Measurements from ENCODE around the gene SET. TPM values are rescaled to one million over a fixed set of nuclear protein-coding genes. Genes with fewer than 3 reads are reported as not detected.

The SET gene
- polyA plus RNA-seq, 1 donor (not counting 4 experiments of a cell fraction or from before 2014, with no cell fraction given), result 267 TPM

DNA sequence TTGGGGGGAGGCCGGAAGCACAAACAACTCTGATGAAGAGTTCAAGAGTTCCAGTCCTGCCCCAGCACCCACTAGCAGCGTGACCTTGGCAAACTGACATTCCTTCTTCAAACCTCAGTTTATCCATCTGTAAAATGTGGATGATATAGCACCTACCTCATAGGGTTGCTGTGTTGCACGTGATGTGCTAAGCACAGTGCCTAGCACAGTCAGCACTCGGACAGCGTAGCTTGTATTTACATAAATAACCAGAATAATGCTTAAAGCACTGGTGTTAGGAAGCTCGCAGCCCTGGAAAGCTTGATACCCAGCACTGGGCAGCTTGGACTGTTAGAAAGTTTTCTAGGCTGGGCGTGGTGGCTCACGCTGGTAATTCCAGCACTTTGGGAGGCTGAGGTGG is 18.4 kb downstream of the SET start:
- no peaks in the 10 kb centered on the region for H3K9me1 ChIP-seq (ENCODE audit: control insufficient read depth, extremely low read depth, insufficient read depth, low read length)
- no peak overlapping the region for H3K4me2 ChIP-seq (ENCODE audit: control insufficient read depth, extremely low read depth, insufficient read depth, low read depth, low read length)
- dilution Hi-C loops (cut with MboI; ENCODE audit: extremely low pct_ligation_motif_present, low sequenced_read_pairs), result no loop called here
- no peaks in the 10 kb centered on the region for H3K36me3 ChIP-seq (ENCODE audit: control insufficient read depth in 2 of 2, extremely low read depth in 1 of 2, insufficient read depth in 2 of 2, low read length in 2 of 2)
- no peaks in the 10 kb centered on the region for H3K9me3 ChIP-seq (ENCODE audit: control insufficient read depth, low read depth, low read length)
- no peaks in the 10 kb centered on the region for H3K79me2 ChIP-seq (ENCODE audit: control insufficient read depth, insufficient read depth, low read length)
- no peaks in the 10 kb centered on the region for H3K27me3 ChIP-seq (ENCODE audit: control insufficient read depth, extremely low read depth, insufficient read depth, low read length)
- no peak overlapping the region for H3K27ac ChIP-seq (ENCODE audit: control insufficient read depth, insufficient read depth, low read length)
- H3K9ac ChIP-seq (ENCODE audit: control insufficient read depth, extremely low read depth, insufficient read depth, low read length), result no peak overlapping the region
- no peaks in the 10 kb centered on the region for H3K4me1 ChIP-seq (ENCODE audit: control insufficient read depth, extremely low read depth, insufficient read depth, low read length)
- H2AFZ ChIP-seq (ENCODE audit: control insufficient read depth, low read length), result no peak overlapping the region
- DNase-seq (ENCODE audit: low read depth, low spot score), result no peak
- H4K20me1 ChIP-seq (ENCODE audit: control insufficient read depth, extremely low read depth, insufficient read depth, low read length), result no peaks in the 10 kb centered on the region
- FAIRE-seq, result no peak
- no peak for TF ChIP-seq EZH2 (IDR thresholded peaks at IDR 0.05; ENCODE audit: low read length)
- TF ChIP-seq, protein P1, sequence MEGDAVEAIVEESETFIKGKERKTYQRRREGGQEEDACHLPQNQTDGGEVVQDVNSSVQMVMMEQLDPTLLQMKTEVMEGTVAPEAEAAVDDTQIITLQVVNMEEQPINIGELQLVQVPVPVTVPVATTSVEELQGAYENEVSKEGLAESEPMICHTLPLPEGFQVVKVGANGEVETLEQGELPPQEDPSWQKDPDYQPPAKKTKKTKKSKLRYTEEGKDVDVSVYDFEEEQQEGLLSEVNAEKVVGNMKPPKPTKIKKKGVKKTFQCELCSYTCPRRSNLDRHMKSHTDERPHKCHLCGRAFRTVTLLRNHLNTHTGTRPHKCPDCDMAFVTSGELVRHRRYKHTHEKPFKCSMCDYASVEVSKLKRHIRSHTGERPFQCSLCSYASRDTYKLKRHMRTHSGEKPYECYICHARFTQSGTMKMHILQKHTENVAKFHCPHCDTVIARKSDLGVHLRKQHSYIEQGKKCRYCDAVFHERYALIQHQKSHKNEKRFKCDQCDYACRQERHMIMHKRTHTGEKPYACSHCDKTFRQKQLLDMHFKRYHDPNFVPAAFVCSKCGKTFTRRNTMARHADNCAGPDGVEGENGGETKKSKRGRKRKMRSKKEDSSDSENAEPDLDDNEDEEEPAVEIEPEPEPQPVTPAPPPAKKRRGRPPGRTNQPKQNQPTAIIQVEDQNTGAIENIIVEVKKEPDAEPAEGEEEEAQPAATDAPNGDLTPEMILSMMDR (optimal IDR thresholded peaks at IDR 0.05 in 1 of 3, IDR thresholded peaks at IDR 0.05 in 1 of 3, conservative IDR thresholded peaks at IDR 0.05 in 1 of 3; ENCODE audit: extremely low read depth in 1 of 3, insufficient read depth in 2 of 3, low read length in 3 of 3), result no peak
- no peak overlapping the region for H3K4me3 ChIP-seq (ENCODE audit: control insufficient read depth in 2 of 3, extremely low read depth in 1 of 3, insufficient read depth in 2 of 3, low read depth in 1 of 3, low read length in 3 of 3)

DNA sequence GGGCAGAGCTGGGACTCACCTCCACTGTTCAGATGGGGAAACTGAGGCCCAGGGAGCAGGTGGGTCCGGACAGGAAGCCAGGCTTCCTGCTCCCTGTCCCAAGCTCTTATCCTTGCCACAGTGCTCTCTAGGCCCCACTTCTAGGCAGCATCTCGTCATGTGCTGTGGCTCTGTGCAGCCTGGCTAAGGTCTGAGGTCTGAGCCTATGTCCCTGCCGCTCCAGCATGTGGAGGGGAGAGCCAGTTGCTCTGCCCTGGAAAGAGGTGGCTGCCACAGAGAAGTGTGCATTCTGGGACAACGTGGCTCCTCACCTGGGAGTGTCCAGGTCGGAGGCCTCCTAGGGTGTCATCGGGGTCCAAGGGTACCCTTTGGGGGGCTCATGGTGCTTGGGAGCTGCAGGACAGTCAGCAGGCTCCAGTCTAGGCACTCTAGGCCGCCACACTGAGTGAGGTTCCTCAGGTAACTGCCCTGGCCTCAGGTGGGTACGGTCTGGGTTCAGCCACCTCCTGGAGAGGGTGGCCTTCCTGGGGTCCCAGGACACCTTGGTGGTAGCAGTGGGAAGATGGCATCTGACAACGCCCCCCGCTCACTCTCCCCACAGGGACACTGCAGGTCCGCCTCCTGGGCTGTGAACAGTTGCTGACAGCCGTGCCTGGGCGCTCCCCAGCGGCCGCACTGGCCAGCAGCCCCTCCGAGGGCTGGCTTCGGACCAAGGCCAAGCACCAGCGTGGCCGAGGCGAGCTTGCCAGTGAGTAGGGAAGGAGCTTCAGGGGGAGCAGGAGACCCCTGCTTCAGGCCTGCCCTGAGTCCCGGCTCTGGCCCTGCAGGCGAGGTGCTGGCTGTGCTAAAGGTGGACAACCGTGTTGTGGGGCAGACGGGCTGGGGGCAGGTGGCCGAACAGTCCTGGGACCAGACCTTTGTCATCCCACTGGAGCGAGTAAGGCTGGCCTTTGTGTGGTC is 23.7 kb downstream of the SET start:
- no peaks in the 10 kb centered on the region for H4K20me1 ChIP-seq (ENCODE audit: control insufficient read depth, extremely low read depth, insufficient read depth, low read length)
- H3K27me3 ChIP-seq (ENCODE audit: control insufficient read depth, extremely low read depth, insufficient read depth, low read length), result no peaks in the 10 kb centered on the region
- H3K79me2 ChIP-seq (ENCODE audit: control insufficient read depth, insufficient read depth, low read length), result no peaks in the 10 kb centered on the region
- no peak for DNase-seq (ENCODE audit: low read depth, low spot score)
- dilution Hi-C loops (cut with MboI; ENCODE audit: extremely low pct_ligation_motif_present, low sequenced_read_pairs), result no loop called here
- no peak overlapping the region for H3K27ac ChIP-seq (ENCODE audit: control insufficient read depth, insufficient read depth, low read length)
- no peaks in the 10 kb centered on the region for H3K9me3 ChIP-seq (ENCODE audit: control insufficient read depth, low read depth, low read length)
- no peaks in the 10 kb centered on the region for H3K4me1 ChIP-seq (ENCODE audit: control insufficient read depth, extremely low read depth, insufficient read depth, low read length)
- TF ChIP-seq, protein P1 (optimal IDR thresholded peaks at IDR 0.05 in 1 of 3, IDR thresholded peaks at IDR 0.05 in 1 of 3, conservative IDR thresholded peaks at IDR 0.05 in 1 of 3; ENCODE audit: extremely low read depth in 1 of 3, insufficient read depth in 2 of 3, low read length in 3 of 3), result no peak
- no peak for TF ChIP-seq EZH2 (IDR thresholded peaks at IDR 0.05; ENCODE audit: low read length)
- no peak for FAIRE-seq
- no peaks in the 10 kb centered on the region for H3K36me3 ChIP-seq (ENCODE audit: control insufficient read depth in 2 of 2, extremely low read depth in 1 of 2, insufficient read depth in 2 of 2, low read length in 2 of 2)
- no peak overlapping the region for H3K4me2 ChIP-seq (ENCODE audit: control insufficient read depth, extremely low read depth, insufficient read depth, low read depth, low read length)
- H2AFZ ChIP-seq (ENCODE audit: control insufficient read depth, low read length), result no peak overlapping the region
- H3K9ac ChIP-seq (ENCODE audit: control insufficient read depth, extremely low read depth, insufficient read depth, low read length), result no peak overlapping the region
- H3K4me3 ChIP-seq (ENCODE audit: control insufficient read depth in 2 of 3, extremely low read depth in 1 of 3, insufficient read depth in 2 of 3, low read depth in 1 of 3, low read length in 3 of 3), result no peak overlapping the region
- H3K9me1 ChIP-seq (ENCODE audit: control insufficient read depth, extremely low read depth, insufficient read depth, low read length), result no peaks in the 10 kb centered on the region
